OCI-LY7 (cell line): ENCODE data around the gene PCDH9.
"Not testable (repeated sequence)": the region's sequence is repeated elsewhere in the genome, so short reads cannot be mapped to it uniquely, and the experiment has no call there.

ENCODE experiments used
- EZH2phosphoT487 ChIP-seq: fragments of 200-600 bp; sonication (generic); IDR thresholded peaks from 2 replicates; pipeline ENCODE4 v1.6.1; 2018; ENCODE audit warnings: low read depth, borderline replicate concordance, mild to moderate bottlenecking, mixed run types, antibody characterized with exemption, low read length, moderate library complexity, mixed read lengths
- TF ChIP-seq, protein P1 (sequence below): fragments of 200-600 bp; sonication (generic); conservative IDR thresholded peaks from 2 replicates; pipeline ENCODE4 v1.5.1; 2014; ENCODE audit warnings: mild to moderate bottlenecking, antibody characterized with exemption, low read length, moderate library complexity, mixed read lengths

DNA sequence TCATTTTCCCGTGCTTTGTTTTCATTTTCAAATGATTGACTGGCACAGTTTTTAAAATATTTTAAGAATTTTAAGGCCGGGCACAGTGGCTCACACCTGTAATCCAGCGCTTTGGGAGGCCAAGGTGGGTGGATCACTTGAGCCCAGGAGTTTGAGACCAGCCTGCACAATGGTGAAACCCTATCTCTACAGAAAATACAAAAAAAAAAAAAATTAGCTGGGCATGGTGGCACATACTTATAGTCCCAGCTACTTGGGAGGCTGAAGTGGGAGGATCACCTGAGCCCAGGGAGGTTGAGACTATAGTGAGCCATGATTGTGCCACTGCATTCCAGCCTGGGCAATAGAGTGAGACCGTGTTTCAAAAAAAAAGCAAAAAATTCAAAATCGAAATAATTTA lies 133.2 kb downstream of the PCDH9 start:
- TF ChIP-seq, protein P1, sequence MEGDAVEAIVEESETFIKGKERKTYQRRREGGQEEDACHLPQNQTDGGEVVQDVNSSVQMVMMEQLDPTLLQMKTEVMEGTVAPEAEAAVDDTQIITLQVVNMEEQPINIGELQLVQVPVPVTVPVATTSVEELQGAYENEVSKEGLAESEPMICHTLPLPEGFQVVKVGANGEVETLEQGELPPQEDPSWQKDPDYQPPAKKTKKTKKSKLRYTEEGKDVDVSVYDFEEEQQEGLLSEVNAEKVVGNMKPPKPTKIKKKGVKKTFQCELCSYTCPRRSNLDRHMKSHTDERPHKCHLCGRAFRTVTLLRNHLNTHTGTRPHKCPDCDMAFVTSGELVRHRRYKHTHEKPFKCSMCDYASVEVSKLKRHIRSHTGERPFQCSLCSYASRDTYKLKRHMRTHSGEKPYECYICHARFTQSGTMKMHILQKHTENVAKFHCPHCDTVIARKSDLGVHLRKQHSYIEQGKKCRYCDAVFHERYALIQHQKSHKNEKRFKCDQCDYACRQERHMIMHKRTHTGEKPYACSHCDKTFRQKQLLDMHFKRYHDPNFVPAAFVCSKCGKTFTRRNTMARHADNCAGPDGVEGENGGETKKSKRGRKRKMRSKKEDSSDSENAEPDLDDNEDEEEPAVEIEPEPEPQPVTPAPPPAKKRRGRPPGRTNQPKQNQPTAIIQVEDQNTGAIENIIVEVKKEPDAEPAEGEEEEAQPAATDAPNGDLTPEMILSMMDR = not testable (repeated sequence)
- TF ChIP-seq EZH2phosphoT487 = not testable (repeated sequence)
